Vagina (tissue), 2 donors: ENCODE results near the gene ALG2.

Source experiments
- POLR2A ChIP-seq, 2 donors: fragments of 450-650 bp; IDR thresholded peaks; one replicate each; pipeline ENCODE4 v1.6.1; 2017; ENCODE audit warnings: antibody characterized with exemption in 2 of 2, mild to moderate bottlenecking in 2 of 2, moderate library complexity in 2 of 2
- TF ChIP-seq, protein P1 (sequence below), 3 experiments: fragments of 450-650 bp in 2 of 3; fragments of 200-600 bp in 1 of 3; sonication (generic) in 1 of 3; IDR thresholded peaks; one replicate each; pipeline ENCODE4 v1.5.1; 2017 to 2019; ENCODE audit warnings: antibody characterized with exemption in 3 of 3, mild to moderate bottlenecking in 2 of 3, moderate library complexity in 2 of 3

GRCh38 chr9:99169086-99169485 lies 52.7 kb downstream of the ALG2 start:
- TF ChIP-seq, protein P1, sequence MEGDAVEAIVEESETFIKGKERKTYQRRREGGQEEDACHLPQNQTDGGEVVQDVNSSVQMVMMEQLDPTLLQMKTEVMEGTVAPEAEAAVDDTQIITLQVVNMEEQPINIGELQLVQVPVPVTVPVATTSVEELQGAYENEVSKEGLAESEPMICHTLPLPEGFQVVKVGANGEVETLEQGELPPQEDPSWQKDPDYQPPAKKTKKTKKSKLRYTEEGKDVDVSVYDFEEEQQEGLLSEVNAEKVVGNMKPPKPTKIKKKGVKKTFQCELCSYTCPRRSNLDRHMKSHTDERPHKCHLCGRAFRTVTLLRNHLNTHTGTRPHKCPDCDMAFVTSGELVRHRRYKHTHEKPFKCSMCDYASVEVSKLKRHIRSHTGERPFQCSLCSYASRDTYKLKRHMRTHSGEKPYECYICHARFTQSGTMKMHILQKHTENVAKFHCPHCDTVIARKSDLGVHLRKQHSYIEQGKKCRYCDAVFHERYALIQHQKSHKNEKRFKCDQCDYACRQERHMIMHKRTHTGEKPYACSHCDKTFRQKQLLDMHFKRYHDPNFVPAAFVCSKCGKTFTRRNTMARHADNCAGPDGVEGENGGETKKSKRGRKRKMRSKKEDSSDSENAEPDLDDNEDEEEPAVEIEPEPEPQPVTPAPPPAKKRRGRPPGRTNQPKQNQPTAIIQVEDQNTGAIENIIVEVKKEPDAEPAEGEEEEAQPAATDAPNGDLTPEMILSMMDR (IDR thresholded peaks at IDR 0.05) = no peak
- no peak for TF ChIP-seq POLR2A (IDR thresholded peaks at IDR 0.05)
